ENCODE results near the gene CAPSL. TPM values are rescaled to one million over a fixed set of nuclear protein-coding genes. Genes with fewer than 3 reads are reported as not detected.

CAPSL gene
- total and polyA plus RNA-seq, 2 of the 8 experiments (the other 6 are each of a cell fraction or from before 2014, with no cell fraction given), result not detected

- no peak overlapping the region for H3K9ac ChIP-seq (replicated peaks in 1 of 4; ENCODE audit: extremely low read depth in 1 of 4, low read depth in 3 of 4, low read length in 3 of 4)
- DNase-seq (ENCODE audit: low read depth in 1 of 2, low spot score in 2 of 2) (no peak), FAIRE-seq (no peak)
- no peak overlapping the region for H2BK120ac ChIP-seq (replicated peaks; ENCODE audit: low read depth, low read length)
- H2BK12ac ChIP-seq (ENCODE audit: low read depth, low read length), result no peak overlapping the region
- H3K18ac ChIP-seq (ENCODE audit: extremely low read depth, low read length), result no peak overlapping the region
- no peak for TF ChIP-seq SP2 (IDR thresholded peaks at IDR 0.05; ENCODE audit: low read length)
- TF ChIP-seq EGR1 (IDR thresholded peaks at IDR 0.05; ENCODE audit: borderline replicate concordance, low read depth, low read length), result no peak
- TF ChIP-seq TCF12 (IDR thresholded peaks at IDR 0.05; ENCODE audit: low read depth, low read length), result no peak
- no peak for TF ChIP-seq BACH1 (IDR thresholded peaks at IDR 0.05; ENCODE audit: low read length)
- TF ChIP-seq KDM5A (IDR thresholded peaks at IDR 0.05; ENCODE audit: low read length), result no peak
- no peak for TF ChIP-seq SIN3A (conservative IDR thresholded peaks at IDR 0.05 in 1 of 2, IDR thresholded peaks at IDR 0.05 in 1 of 2; ENCODE audit: low read depth in 1 of 2, low read length in 2 of 2)
- TF ChIP-seq TBP (IDR thresholded peaks at IDR 0.05; ENCODE audit: low read depth, low read length), result no peak
- TF ChIP-seq BCL11A (IDR thresholded peaks at IDR 0.05; ENCODE audit: low read depth in 2 of 2, low read length in 2 of 2), result no peak
- TF ChIP-seq HDAC2 (IDR thresholded peaks at IDR 0.05; ENCODE audit: borderline replicate concordance in 1 of 2, low read depth in 2 of 2, low read length in 2 of 2), result no peak
- TF ChIP-seq CHD2 (IDR thresholded peaks at IDR 0.05; ENCODE audit: low read length), result no peak
- TF ChIP-seq JUN (IDR thresholded peaks at IDR 0.05; ENCODE audit: low read depth, low read length), result no peak
- no peak overlapping the region for H4K8ac ChIP-seq (ENCODE audit: extremely low read depth, insufficient read depth, low read length)
- no peaks in the 10 kb centered on the region for H4K20me1 ChIP-seq (replicated peaks in 1 of 2; ENCODE audit: control insufficient read depth in 1 of 2, insufficient read depth in 2 of 2, low read length in 2 of 2)
- H2AK5ac ChIP-seq (ENCODE audit: low read depth, low read length), result no peak overlapping the region
- H3K27ac ChIP-seq (ENCODE audit: low read depth, low read length), result no peak overlapping the region
- 93% methylated on average over 3 of the region's 3 CpGs; no CpG with 5 or more reads in 1 of the 2 experiments for WGBS, 2 experiments (ENCODE audit: extremely low coverage in 1 of 2, insufficient coverage in 1 of 2, insufficient read length in 1 of 2, insufficient replicate concordance in 2 of 2, low coverage in 1 of 2, low lambda C conversion rate in 2 of 2, missing lambda C conversion rate in 1 of 2)
- H2BK15ac ChIP-seq (ENCODE audit: low read length), result no peak overlapping the region
- no peak overlapping the region for H2BK20ac ChIP-seq (ENCODE audit: low read length)
- no peak overlapping the region for H3K4me2 ChIP-seq (ENCODE audit: insufficient read depth in 1 of 2, low read depth in 2 of 2, low read length in 2 of 2)
- H2BK5ac ChIP-seq (ENCODE audit: low read depth, low read length), result no peak overlapping the region
- H3K9me3 ChIP-seq (ENCODE audit: insufficient read depth in 2 of 2, low read depth in 1 of 2, low read length in 1 of 2), result no peaks in the 10 kb centered on the region
- H3K4me3 ChIP-seq (ENCODE audit: extremely low read depth in 1 of 4, insufficient read depth in 2 of 4, low read depth in 3 of 4, low read length in 4 of 4), result no peak overlapping the region
- no peak overlapping the region for H4K5ac ChIP-seq (ENCODE audit: insufficient read length, low read depth, low read length)
- H3K36me3 ChIP-seq (ENCODE audit: control insufficient read depth in 2 of 4, insufficient read depth in 4 of 4, low read length in 3 of 4), result no peaks in the 10 kb centered on the region
- no peak overlapping the region for H3K14ac ChIP-seq (ENCODE audit: insufficient read length)
- ChIA-PET CTCF (ENCODE audit: partially characterized antibody) (interaction anchor here (1.1 kb wide), 1 partner anchor 11 kb away, joined by 4 read pairs; no protein-coding TSS in a partner anchor), POLR2A (ENCODE audit: partially characterized antibody) (no interaction called here)
- H2AFZ ChIP-seq (ENCODE audit: low read length), result no peak overlapping the region
- H3K23me2 ChIP-seq (ENCODE audit: low read depth, low read length), result no peaks in the 10 kb centered on the region
- no peak overlapping the region for H4K91ac ChIP-seq (replicated peaks; ENCODE audit: insufficient read length, low read length)
- H3K27me3 ChIP-seq (replicated peaks in 1 of 4; ENCODE audit: control insufficient read depth in 3 of 4, extremely low read depth in 1 of 4, insufficient read depth in 3 of 4, low read length in 3 of 4), result no peaks in the 10 kb centered on the region
- no peak overlapping the region for H3K56ac ChIP-seq (replicated peaks; ENCODE audit: insufficient read length, low read depth, low read length)
- H3K79me2 ChIP-seq (ENCODE audit: control insufficient read depth in 1 of 2, insufficient read depth in 2 of 2, low read length in 2 of 2), result no peaks in the 10 kb centered on the region
- no peak overlapping the region for H3K4ac ChIP-seq (replicated peaks; ENCODE audit: insufficient read length, low read depth, low read length)
- no peaks in the 10 kb centered on the region for H3K79me1 ChIP-seq (ENCODE audit: low read depth, low read length)
- H3K4me1 ChIP-seq (replicated peaks in 1 of 4; ENCODE audit: control insufficient read depth in 3 of 4, insufficient read depth in 4 of 4, low read length in 3 of 4), result peaks cover 0 to 2% (median 0%) of the 10 kb centered on the region in 4 experiments; a peak in 1 of 7 replicates
- no peak overlapping the region for H3K23ac ChIP-seq (ENCODE audit: insufficient read length)
These were observed 52.0 kb downstream of the CAPSL start for GRCh38 chr5:35886381-35886780.
